Stimulated activated CD4-positive, alpha-beta T cell treated with anti-CD3 and anti-CD28 coated beads, TNF-alpha, amount 100 ng/mL, for 24 hours (primary cell): ENCODE measurements around the gene DNM3.

Experiments used
- DNase-seq, 3 experiments: peaks; one replicate each; pipeline ENCODE4 v3.0.0-alpha.2; 2020; ENCODE audit warnings: low read depth in 3 of 3

DNM3 gene

DNA sequence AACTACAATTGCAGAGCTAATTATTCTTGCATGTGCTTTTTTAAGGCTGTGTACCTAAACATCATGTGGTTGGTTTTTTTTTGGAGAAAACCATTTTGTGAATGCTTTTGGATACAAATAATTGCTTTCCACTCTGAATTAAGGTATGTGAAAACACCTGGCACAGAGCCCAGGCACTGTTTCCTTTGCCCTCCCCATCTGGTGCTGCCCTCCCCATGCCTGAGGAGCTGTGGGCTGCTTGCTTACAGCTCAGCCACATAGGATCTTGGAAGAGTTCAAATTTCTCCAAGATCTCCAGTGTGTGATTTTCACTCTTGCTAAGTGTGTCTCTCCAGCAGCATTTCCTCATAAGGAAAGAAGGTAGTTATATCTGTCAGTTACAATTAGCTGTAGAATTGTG, 27.8 kb downstream of the DNM3 start:
- DNase-seq: no peak

GRCh38 chr1:171871848-171872247, 30.6 kb downstream of the DNM3 start:
- no peak for DNase-seq

DNA sequence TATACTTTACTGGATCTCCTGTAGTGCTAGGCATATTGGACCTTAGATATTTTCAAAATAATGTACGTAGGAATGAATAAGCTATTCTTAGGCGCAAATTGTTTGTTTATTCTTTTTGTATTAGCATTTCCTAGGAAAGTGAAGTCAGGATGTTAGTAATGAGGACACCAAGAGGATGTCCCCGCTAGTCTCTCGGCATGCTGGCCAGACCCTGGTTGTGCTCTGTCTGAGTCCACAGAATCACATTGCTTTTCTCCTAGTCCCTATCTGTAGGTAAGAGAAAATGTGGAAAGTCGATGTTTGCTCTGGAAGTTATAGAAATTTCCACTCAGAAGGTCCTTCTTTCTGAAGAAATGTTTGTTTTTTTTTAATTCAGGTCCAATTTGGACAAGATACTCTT, 31.1 kb downstream of the DNM3 start:
- no peak for DNase-seq

DNA sequence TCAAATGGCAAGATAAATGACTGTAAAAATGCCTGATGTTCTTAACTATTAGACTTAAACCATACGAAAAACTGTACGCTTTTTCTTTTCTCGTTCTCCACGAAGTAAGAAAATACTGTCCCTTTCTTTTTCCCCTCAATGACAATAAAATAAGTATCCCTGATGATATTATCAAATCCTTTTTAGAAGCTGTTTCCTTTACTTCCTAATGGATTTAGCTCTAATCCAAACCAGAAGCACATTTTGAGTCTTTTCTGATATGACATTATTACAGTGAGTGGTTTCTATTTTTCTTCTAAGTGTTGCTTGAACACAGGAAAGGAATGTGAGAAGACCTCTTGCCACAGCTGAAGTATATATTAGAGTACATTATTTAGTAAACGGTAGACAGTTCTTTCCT, 32.4 kb downstream of the DNM3 start:
- no peak for DNase-seq

DNA sequence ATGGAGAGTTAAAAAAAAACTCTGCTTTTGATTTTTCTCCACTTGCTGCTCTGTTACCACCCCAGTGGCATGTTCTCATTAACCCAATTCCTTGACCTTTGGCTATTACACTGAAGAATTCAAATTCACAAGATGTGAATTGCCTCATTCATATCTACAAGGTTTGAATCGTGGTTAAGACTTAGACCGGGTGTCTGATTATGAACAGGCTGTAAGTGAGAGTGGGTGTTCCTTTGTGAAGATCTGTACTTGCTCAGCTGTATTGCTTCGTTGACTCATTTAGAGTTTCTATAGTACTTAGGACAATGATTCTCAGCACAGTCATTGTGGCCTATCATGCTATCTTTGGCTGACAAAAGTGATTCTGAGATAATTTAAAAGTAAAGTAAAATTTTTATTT, 36.4 kb downstream of the DNM3 start:
- no peak for DNase-seq

DNA sequence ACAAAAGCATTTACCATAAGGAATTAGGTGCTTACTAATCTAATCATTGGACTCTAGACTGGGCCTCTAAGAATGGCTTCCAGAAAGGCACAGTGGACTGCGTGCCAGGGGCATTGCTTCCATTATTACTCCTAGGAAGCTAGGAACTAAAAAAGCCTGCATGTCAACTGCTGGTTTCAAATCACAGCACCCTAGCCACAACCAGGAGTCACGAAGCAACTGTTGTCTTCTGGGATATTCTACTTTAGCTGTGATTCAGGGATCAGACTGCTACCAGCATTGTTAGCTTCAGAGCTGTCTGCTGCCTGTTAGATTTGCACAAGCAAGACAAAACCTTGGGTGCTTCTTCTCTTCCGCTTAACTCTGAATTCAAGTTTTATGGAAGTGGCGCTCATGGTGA, 38.3 kb downstream of the DNM3 start:
- DNase-seq: no peak

GRCh38 chr1:171881442-171881841, 40.1 kb downstream of the DNM3 start:
- DNase-seq: no peak

- DNase-seq: no peak
These were observed 42.6 kb downstream of the DNM3 start for GRCh38 chr1:171883849-171884248.

GRCh38 chr1:171884475-171884874, 43.2 kb downstream of the DNM3 start:
- DNase-seq: no peak

- no peak for DNase-seq
These were observed 48.8 kb downstream of the DNM3 start for GRCh38 chr1:171890131-171890530.

DNA sequence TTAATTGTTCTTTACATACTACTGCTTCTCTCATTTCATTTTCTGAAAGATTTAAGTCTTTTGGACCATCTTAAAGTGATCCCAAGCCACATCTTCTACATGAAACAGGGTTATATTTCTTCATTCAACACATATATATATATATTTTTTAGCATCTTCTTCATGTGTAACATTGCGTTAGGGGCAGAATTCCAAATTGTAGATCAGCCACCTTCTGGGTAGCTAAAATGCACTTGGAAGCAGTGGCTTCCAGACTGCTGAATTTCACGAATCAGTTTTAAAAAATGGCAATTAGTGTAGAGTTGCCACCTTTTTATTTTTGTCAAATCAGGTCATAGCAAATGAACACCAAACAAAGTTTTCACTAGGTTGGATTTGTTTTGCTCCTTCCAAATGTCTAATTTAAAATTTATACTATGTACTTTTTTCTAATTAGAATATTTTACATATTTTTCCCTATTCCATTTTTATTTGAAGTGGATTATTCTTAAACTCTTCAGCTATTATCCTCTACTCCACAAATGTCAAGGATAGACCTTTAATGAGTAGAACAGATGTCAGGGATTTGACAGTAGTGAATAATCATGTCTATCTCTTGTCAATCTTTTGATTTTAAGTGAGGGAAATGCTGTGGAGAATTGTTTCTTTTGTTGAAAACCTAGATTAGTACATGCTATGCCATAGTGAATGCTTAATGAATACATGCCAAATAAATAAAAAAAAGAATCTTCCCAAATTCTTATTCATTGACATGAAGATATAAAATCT, 55.8 kb downstream of the DNM3 start:
- no peak for DNase-seq

GRCh38 chr1:171898941-171899340, 57.6 kb downstream of the DNM3 start:
- DNase-seq: no peak

- DNase-seq: no peak
These were observed 58.5 kb downstream of the DNM3 start for GRCh38 chr1:171899838-171900237.

DNA sequence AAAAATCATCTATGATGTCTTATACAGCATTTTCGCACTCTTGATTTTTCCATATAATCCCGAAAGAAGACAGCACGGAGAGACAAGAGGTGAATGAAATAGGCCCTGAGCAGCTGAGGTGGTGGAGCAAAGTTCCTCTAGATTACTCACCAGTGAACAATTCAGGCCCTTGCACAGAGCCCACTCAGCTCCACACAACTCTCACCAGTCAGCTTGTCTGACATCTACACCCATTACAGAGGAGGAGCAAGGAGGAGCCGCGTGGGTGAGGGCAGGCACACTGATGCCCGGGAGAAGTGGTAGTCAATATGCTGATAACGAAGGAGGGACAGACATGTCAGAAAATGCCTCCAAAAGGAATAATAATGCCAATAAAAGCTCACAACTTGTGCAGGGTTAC, 59.9 kb downstream of the DNM3 start:
- DNase-seq: no peak

- DNase-seq: no peak
These were observed 61.2 kb downstream of the DNM3 start for GRCh38 chr1:171902527-171902926.

GRCh38 chr1:171904778-171905450, 63.6 kb downstream of the DNM3 start:
- no peak for DNase-seq

DNA sequence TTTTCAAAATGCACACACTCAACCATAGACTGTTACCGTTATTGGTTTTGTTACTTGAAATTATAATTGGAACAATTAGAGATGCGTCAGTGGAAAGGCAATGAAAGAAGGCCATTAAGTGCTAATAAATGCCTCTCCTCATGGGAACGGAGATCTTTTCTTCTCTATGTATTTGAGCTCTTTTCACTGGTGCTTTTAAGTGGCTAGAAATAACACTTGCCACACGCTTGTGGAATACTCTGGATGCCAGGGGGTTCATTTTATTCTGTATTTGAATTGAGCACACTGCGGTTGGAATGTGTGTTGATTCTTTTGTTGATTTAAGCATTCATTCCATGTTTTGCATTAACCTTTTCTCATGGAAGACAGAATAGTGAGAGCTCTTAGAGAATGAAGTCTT, 68.4 kb downstream of the DNM3 start:
- no peak for DNase-seq

GRCh38 chr1:171910786-171911185, 69.5 kb downstream of the DNM3 start:
- DNase-seq: no peak

DNA sequence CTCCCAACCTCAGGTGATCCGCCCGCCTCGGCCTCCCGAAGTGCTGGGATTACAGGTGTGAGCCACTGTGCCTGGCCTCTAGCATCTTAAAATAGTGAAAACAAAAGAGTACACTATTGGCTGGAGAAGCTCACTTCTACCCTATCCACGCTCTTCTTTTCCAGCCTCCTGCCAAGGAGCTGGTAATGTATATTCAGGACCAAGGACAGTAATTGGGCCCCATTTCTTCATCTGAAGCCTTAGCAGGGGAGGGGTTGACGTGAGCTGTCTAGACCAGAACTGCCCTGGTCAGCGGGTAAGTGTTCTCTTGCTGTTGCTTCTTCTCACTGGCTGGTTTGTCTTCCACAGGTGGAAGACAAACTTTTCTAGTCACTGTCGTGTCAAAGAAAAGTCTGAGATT, 70.2 kb downstream of the DNM3 start:
- no peak for DNase-seq

DNA sequence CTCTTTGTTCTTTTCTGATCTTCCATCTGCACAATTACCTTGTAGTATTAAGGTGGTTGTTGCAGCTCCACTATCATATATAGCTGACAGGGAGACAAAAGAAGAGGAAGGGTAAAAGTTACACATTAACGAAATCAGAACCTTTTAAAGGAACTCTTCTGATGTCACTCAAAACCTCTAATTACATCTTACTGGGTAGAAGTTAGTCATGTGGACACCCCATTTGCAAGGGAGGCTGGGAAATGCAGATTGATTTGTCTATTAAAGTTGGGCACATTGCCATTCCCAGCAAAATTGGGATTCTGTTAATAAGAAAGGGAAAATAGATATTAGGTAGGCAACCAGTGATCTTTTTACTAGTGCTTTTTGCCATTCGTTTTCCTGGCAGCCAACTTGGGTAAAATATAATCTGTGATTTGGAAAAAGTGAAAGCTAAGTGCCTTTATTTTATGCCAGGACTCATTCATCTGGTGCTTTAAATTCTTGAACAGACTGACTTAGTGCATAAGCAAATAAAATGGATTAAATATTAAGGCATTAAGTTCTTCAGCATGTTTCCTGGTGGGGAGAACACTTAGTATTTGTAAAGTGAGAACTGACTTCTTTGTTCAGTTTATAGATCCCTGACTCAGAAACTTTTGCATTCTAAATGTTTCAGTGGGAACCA, 71.3 kb downstream of the DNM3 start:
- no peak for DNase-seq

- DNase-seq: no peak
These were observed 72.1 kb downstream of the DNM3 start for GRCh38 chr1:171913385-171913784.

- DNase-seq: no peak
These were observed 75.0 kb downstream of the DNM3 start for GRCh38 chr1:171916315-171916771.

DNA sequence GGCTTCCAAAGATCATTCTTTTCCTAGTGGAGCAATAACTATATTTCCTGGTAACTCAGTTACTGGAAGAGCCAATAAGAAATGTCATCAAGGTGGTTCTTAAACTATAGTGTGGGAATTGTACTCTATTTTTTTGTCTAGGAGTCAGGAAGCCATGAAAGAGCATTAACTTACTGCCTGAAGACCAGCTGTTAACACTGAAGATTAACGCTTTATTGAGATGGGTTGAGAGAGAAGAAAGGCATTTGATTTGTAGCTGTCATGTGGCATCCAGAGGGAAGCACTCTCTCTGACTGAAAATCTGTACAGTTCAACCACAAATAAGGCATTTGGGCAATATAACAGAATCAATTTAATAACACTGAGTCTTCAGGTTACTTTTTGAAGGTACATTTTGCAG, 76.0 kb downstream of the DNM3 start:
- no peak for DNase-seq
